Measurements from ENCODE around the gene NKX1-1. TPM values are rescaled to one million over a fixed set of nuclear protein-coding genes. Genes with fewer than 3 reads are reported as not detected.

NKX1-1 gene
- total RNA-seq, 2 donors from 2014 or later: not detected

DNA sequence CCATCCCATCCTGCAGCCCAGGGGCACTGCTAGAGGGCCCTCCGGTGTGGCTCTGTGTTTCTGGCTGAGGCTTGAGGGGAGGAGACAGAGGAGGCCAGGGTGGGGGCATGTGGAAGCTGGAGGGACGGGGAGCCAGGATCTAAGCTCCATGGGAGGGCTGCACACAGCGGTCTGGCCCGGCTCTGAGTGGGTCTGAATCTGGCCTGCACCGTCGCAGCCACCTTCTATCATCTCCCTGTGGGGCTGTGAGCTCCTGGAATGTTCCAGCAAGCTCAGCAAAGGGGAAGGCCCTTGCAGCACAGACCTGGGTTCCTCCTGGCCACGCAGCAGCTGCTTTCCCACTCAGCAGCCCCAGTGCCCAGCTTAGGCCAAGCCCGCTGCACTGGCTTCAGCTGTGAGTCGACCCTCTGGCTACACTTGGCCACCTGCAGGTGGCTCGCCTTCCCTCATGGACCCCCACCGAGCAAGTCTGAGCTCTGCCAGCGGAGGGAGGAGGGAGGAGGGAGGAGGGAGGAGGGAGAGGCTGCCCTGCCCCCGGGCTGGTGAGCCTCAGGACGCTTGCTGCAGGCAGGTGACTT, 5.3 kb downstream of the NKX1-1 start:
- Histone ChIP-seq H3K36me3 (no peaks in the 10 kb centered on the region), H3K9me3 (no peaks in the 10 kb centered on the region), H3K27ac (no peak overlapping the region), H3K9ac (ENCODE audit: low read depth in 2 of 2, low read length in 2 of 2) (no peak overlapping the region), H3K4me3 (no peak overlapping the region), H3K4me1 (no peaks in the 10 kb centered on the region), H3K27me3 (peaks cover 52% of the 10 kb centered on the region)
- TF ChIP-seq, protein P1, sequence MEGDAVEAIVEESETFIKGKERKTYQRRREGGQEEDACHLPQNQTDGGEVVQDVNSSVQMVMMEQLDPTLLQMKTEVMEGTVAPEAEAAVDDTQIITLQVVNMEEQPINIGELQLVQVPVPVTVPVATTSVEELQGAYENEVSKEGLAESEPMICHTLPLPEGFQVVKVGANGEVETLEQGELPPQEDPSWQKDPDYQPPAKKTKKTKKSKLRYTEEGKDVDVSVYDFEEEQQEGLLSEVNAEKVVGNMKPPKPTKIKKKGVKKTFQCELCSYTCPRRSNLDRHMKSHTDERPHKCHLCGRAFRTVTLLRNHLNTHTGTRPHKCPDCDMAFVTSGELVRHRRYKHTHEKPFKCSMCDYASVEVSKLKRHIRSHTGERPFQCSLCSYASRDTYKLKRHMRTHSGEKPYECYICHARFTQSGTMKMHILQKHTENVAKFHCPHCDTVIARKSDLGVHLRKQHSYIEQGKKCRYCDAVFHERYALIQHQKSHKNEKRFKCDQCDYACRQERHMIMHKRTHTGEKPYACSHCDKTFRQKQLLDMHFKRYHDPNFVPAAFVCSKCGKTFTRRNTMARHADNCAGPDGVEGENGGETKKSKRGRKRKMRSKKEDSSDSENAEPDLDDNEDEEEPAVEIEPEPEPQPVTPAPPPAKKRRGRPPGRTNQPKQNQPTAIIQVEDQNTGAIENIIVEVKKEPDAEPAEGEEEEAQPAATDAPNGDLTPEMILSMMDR (IDR thresholded peaks at IDR 0.05): no peak
- intact Hi-C loops (cut with DNase I): no loop called here
- no peak for DNase-seq

DNA sequence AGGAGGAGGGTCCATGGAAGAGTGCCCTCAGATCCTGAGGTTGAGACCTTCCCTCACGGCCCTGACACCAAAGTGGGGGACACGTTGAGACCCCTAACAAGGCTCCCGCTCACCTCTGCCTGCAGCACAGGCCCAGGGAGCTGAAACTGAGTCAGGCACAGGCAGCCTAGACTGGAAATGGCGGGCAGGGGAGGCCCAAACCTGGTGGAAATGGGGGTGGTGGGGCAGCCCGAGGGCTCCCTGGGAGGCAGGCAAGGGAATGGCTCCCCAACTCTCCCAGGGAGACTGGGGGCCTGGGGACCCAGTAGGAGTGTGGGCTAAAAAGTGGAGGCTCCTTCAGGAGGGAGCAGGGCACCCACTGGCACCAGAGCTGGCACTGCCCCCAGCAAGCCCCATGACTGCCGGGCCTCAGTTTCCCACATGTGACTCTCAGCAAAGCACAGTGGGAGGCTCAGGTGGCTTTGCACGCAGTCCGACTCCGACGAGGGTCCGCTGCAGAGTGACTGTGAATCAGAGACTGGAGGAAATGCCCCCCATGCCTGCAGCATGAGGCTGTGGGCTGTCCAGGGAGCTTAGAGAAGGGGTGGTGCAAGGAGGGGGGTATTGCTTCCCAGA, 5.9 kb downstream of the NKX1-1 start:
- Histone ChIP-seq H3K4me3 (no peak overlapping the region), H3K9me3 (no peaks in the 10 kb centered on the region), H3K27me3 (peaks cover 46% of the 10 kb centered on the region), H3K4me1 (no peaks in the 10 kb centered on the region), H3K36me3 (no peaks in the 10 kb centered on the region), H3K27ac (no peak overlapping the region), H3K9ac (ENCODE audit: low read depth in 2 of 2, low read length in 2 of 2) (no peak overlapping the region)
- TF ChIP-seq, protein P1 (IDR thresholded peaks at IDR 0.05): no peak
- intact Hi-C loops (cut with DNase I): no loop called here
- no peak for DNase-seq

DNA sequence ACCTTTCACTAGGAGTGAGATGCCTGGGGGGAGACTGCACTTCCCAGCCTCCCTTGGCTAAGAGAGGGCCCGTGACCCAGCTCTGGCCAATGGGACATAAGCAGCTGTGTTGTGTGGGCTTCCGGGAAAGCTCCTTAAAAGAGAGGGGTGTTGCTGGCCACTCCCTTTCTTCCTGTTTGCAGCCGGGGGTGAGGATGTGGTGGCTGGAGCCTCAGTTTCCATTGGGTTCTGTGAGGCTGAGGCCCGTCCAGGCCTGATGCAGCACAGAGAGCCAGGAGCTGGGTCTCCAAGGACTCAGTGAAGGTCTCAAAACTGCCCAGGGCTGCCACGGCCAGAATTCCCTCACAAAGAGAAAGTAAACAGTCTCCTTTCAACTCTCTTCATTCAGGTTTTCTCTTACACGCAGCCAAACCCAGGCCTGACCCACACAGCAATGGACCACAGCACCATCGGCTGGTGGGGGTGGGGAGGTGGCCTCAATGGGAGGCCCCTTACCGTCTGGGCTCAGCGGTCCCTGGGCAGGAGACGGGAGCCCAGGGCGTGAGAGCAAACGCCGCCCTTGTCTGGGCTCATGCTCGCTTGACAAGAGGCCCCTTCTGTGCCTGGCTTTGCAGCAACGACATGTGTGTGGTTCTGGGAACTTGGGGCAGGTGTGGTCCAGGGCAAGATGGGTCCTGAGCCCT, 6.6 kb downstream of the NKX1-1 start:
- H3K27ac ChIP-seq: no peak overlapping the region
- no peaks in the 10 kb centered on the region for H3K9me3 ChIP-seq
- intact Hi-C loops (cut with DNase I): no loop called here
- no peak overlapping the region for H3K4me3 ChIP-seq
- no peaks in the 10 kb centered on the region for H3K4me1 ChIP-seq
- no peak overlapping the region for H3K9ac ChIP-seq (ENCODE audit: low read depth in 2 of 2, low read length in 2 of 2)
- no peaks in the 10 kb centered on the region for H3K36me3 ChIP-seq
- H3K27me3 ChIP-seq: peaks cover 40% of the 10 kb centered on the region
- DNase-seq: no peak
- TF ChIP-seq, protein P1 (IDR thresholded peaks at IDR 0.05): no peak

DNA sequence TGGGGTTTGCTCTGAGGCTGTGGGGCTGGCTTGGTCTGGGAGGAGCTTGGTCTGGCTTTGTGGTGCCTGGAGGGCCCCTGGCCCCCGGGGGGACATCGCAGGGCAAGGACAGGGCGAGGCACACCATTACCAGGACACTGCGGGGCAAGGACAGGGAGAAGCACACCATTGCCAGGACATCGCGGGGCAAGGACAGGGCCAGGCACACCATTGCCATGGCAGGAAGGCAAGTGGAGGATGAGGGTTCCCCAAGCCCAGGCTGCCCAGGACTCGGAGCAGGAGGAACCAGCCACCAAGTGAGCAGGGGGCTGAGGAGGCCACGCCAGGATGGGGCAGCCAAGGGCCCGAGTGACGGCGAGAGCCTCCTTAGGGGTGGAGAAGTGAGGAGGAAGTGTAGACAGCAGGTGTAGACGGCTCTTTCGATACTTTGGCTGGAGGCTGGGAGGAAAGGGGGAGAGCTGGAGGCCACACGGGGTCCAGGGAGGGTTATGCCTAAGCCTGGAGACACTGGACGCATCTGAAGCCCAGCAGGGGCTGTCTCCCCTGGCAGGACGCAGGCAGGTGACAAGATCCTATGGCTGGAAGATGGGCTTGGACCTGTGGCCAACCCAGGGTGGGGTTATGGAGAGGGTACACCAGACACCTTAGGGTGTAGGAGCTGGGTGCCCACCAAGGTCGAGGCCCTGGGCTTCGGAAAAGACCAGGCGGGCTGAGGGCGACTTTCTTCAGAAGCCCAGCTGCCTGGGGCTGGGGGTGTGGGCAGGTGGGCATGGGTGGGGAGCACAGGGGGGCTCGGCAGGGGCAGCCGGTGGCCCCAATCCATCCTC, 7.3 kb downstream of the NKX1-1 start:
- intact Hi-C loops (cut with DNase I): no loop called here
- Histone ChIP-seq H3K27ac (no peak overlapping the region), H3K9ac (ENCODE audit: low read depth in 2 of 2, low read length in 2 of 2) (no peak overlapping the region), H3K9me3 (no peaks in the 10 kb centered on the region), H3K4me1 (no peaks in the 10 kb centered on the region), H3K36me3 (no peaks in the 10 kb centered on the region), H3K27me3 (peaks cover 32% of the 10 kb centered on the region), H3K4me3 (no peak overlapping the region)
- TF ChIP-seq, protein P1 (IDR thresholded peaks at IDR 0.05): no peak
- no peak for DNase-seq

DNA sequence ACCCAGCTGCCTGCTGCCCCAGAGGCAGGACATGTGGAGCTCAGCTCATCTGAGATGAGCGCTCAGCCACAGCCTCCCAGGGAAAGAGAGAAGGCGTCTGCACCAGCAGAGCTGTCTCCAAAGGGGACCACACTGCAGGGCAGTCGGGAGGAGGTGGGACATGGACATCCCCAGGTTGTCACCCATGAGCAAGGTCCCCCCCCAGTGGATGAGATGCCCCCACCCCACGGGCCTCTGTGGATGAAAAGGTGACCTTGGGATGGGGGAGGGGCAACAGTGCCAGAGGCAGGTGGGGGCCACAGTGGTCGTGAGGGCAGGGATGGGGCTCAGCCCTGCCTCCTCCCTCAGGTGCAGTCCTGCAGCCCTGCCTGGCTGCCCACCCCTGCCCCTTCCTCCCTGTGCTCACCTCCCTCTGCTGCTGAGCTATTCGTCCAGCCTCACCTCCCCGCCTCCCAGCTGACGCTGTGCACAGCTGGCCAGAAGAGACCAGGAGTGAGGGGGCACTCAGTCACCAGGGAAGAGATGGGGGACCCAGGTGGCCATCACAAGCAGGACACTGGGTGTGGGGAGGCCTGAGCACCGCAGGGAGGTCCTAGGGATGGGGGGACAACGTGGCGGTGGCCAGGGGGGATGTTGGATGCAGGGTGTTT, 9.3 kb downstream of the NKX1-1 start:
- no peaks in the 10 kb centered on the region for H3K4me1 ChIP-seq
- TF ChIP-seq, protein P1 (IDR thresholded peaks at IDR 0.05): no peak
- H3K27me3 ChIP-seq: peaks cover 13% of the 10 kb centered on the region
- H3K27ac ChIP-seq: no peak overlapping the region
- H3K36me3 ChIP-seq: no peaks in the 10 kb centered on the region
- intact Hi-C loops (cut with DNase I): no loop called here
- no peaks in the 10 kb centered on the region for H3K9me3 ChIP-seq
- H3K4me3 ChIP-seq: no peak overlapping the region
- no peak for DNase-seq
- no peak overlapping the region for H3K9ac ChIP-seq (ENCODE audit: low read depth in 2 of 2, low read length in 2 of 2)
